ENCODE data around the gene OR13J1.
"Not testable (repeated sequence)": the region's sequence is repeated elsewhere in the genome, so short reads cannot be mapped to it uniquely, and the experiment has no call there.

Gene OR13J1

GRCh38 chr9:35904338-35904737 lies 34.1 kb upstream of the OR13J1 start:
- no peak for DNase-seq

- no peak for DNase-seq
These were observed 32.8 kb upstream of the OR13J1 start for GRCh38 chr9:35903049-35903448.

- DNase-seq = no peak
These were observed 28.8 kb upstream of the OR13J1 start for GRCh38 chr9:35899021-35899420.

GRCh38 chr9:35898337-35898736 lies 28.1 kb upstream of the OR13J1 start:
- DNase-seq = no peak

- DNase-seq = not testable (repeated sequence)
These were observed 27.3 kb upstream of the OR13J1 start for GRCh38 chr9:35897376-35898099.

- DNase-seq = no peak
These were observed 26.4 kb upstream of the OR13J1 start for GRCh38 chr9:35896570-35896969.

GRCh38 chr9:35892051-35892450 lies 21.9 kb upstream of the OR13J1 start:
- DNase-seq = no peak

- no peak for DNase-seq
These were observed 21.4 kb upstream of the OR13J1 start for GRCh38 chr9:35891646-35892045.

GRCh38 chr9:35884908-35885307 lies 14.7 kb upstream of the OR13J1 start:
- not testable (repeated sequence) for DNase-seq

GRCh38 chr9:35882996-35883395 lies 12.8 kb upstream of the OR13J1 start:
- no peak for DNase-seq

- DNase-seq = peak; percentile 7 to 24
These were observed 12.2 kb upstream of the OR13J1 start for GRCh38 chr9:35882263-35882848.

GRCh38 chr9:35872505-35872904 lies 2.3 kb upstream of the OR13J1 start:
- no peak for DNase-seq

- no peak for DNase-seq
These were observed 1.3 kb upstream of the OR13J1 start for GRCh38 chr9:35871545-35871944.

GRCh38 chr9:35869621-35870216 lies 482 bp downstream of the OR13J1 start:
- no peak for DNase-seq

- DNase-seq = no peak
These were observed 1.3 kb downstream of the OR13J1 start for GRCh38 chr9:35868933-35869332.

- DNase-seq = no peak
These were observed 2.7 kb downstream of the OR13J1 start for GRCh38 chr9:35867538-35867937.

GRCh38 chr9:35864695-35865255 lies 5.4 kb downstream of the OR13J1 start:
- no peak for DNase-seq

- no peak for DNase-seq
These were observed 6.6 kb downstream of the OR13J1 start for GRCh38 chr9:35863583-35863982.

GRCh38 chr9:35862328-35862727 lies 7.9 kb downstream of the OR13J1 start:
- DNase-seq = no peak

- DNase-seq = no peak
These were observed 8.9 kb downstream of the OR13J1 start for GRCh38 chr9:35861161-35861897.

- DNase-seq = no peak
These were observed 10.2 kb downstream of the OR13J1 start for GRCh38 chr9:35859990-35860339.

GRCh38 chr9:35859310-35859989 lies 10.8 kb downstream of the OR13J1 start:
- no peak for DNase-seq

- no peak for DNase-seq
These were observed 11.7 kb downstream of the OR13J1 start for GRCh38 chr9:35858458-35858857.
